Keratinocyte (primary cell): ENCODE data around the gene ANAPC5. TPM values are rescaled to one million over a fixed set of nuclear protein-coding genes. Genes with fewer than 3 reads are reported as not detected.

Experiments
- DNase-seq: peaks from one replicate; pipeline ENCODE4 v3.0.0-alpha.2; 2011; ENCODE audit warnings: low read depth, missing footprints, low spot score
- FAIRE-seq: peaks from 2 replicates; lab custom pipeline; 2011; peaks lifted over from hg19 to GRCh38; lab: Jason Lieb, UNC
- H2AFZ ChIP-seq: 2 replicates; pipeline ENCODE4 v1.6.0; 2012; ENCODE audit warnings: low read length, control low read depth, inconsistent platforms; ENCODE audit not compliant: control insufficient read depth
- H3K27ac ChIP-seq: 2 replicates; pipeline ENCODE4 v1.5.1; 2011; ENCODE audit warnings: low read length; ENCODE audit not compliant: control insufficient read depth, insufficient read depth
- H3K27me3 ChIP-seq: 3 replicates; pipeline ENCODE4 v1.6.0; 2011; ENCODE audit warnings: low read length; ENCODE audit not compliant: control insufficient read depth, insufficient read depth; ENCODE audit errors: extremely low read depth
- H3K36me3 ChIP-seq, 2 experiments: 2 replicates in 1 of 2; 3 replicates in 1 of 2; pipeline ENCODE4 v1.5.1; 2011; ENCODE audit warnings: low read length in 2 of 2, mild to moderate bottlenecking in 1 of 2; ENCODE audit not compliant: control insufficient read depth in 2 of 2, insufficient read depth in 2 of 2; ENCODE audit errors: extremely low read depth in 1 of 2
- H3K4me1 ChIP-seq: 3 replicates; pipeline ENCODE4 v1.5.1; 2011; ENCODE audit warnings: low read length; ENCODE audit not compliant: control insufficient read depth, insufficient read depth; ENCODE audit errors: extremely low read depth
- H3K4me2 ChIP-seq: 3 replicates; pipeline ENCODE4 v1.6.0; 2011; ENCODE audit warnings: low read depth, low read length; ENCODE audit not compliant: control insufficient read depth, insufficient read depth; ENCODE audit errors: extremely low read depth
- H3K4me3 ChIP-seq, 3 experiments: fragments of 200-600 bp in 1 of 3; sonication (generic) in 1 of 3; 2 replicates in 2 of 3; 3 replicates in 1 of 3; pipeline ENCODE4 v1.5.1; 2011 to 2016; ENCODE audit warnings: low read length in 3 of 3, mild to moderate bottlenecking in 3 of 3, control low read depth in 2 of 3, inconsistent platforms in 1 of 3, low read depth in 1 of 3, mixed read lengths in 1 of 3, mixed run types in 1 of 3, moderate library complexity in 1 of 3; ENCODE audit not compliant: control insufficient read depth in 2 of 3, insufficient read depth in 2 of 3; ENCODE audit errors: extremely low read depth in 1 of 3
- H3K79me2 ChIP-seq: 2 replicates; pipeline ENCODE4 v1.6.0; 2012; ENCODE audit warnings: low read length; ENCODE audit not compliant: control insufficient read depth, insufficient read depth
- H3K9ac ChIP-seq: 3 replicates; pipeline ENCODE4 v1.6.0; 2011; ENCODE audit warnings: low read length; ENCODE audit not compliant: control insufficient read depth, insufficient read depth; ENCODE audit errors: extremely low read depth
- H3K9me1 ChIP-seq: 3 replicates; pipeline ENCODE4 v1.6.0; 2011; ENCODE audit warnings: low read length; ENCODE audit not compliant: control insufficient read depth, insufficient read depth; ENCODE audit errors: extremely low read depth
- H3K9me3 ChIP-seq: 2 replicates; pipeline ENCODE4 v1.5.1; 2012; ENCODE audit warnings: low read depth, low read length; ENCODE audit not compliant: control insufficient read depth
- H4K20me1 ChIP-seq: 3 replicates; pipeline ENCODE4 v1.6.0; 2011; ENCODE audit warnings: low read length; ENCODE audit not compliant: control insufficient read depth, insufficient read depth; ENCODE audit errors: extremely low read depth
- EZH2 ChIP-seq: IDR thresholded peaks from one replicate; pipeline ENCODE4 v1.6.1; 2012; ENCODE audit warnings: inconsistent platforms, mild to moderate bottlenecking, low read length, moderate library complexity
- dilution Hi-C: fragments of 300-500 bp; cut with MboI; formaldehyde crosslinking; loops from one replicate; pipeline ENCODE4 v1.7.0; 2020; ENCODE audit warnings: low sequenced_read_pairs; ENCODE audit not compliant: extremely low pct_ligation_motif_present
- polyA plus RNA-seq, 5 experiments: library from polyadenylated mRNA; depleted of rRNA in 3 of 5; stranded (reverse) in 3 of 5; stranded (forward) in 1 of 5; unstranded in 1 of 5; fragments of >200 nt; gene quantifications; 1 replicate in 1 of 5; 2 replicates in 3 of 5; 3 replicates in 1 of 5; pipeline versions ENCODE4 v1.2.1 to v1.2.3, GENCODE V29; 2011 to 2012; ENCODE audit warnings: missing spikeins in 2 of 5, low read depth in 1 of 5, low replicate concordance in 1 of 5
- TF ChIP-seq, protein P1 (sequence below), 3 experiments: IDR thresholded peaks in 1 of 3; conservative IDR thresholded peaks in 1 of 3; optimal IDR thresholded peaks in 1 of 3; 2 replicates in 2 of 3; 3 replicates in 1 of 3; pipeline versions ENCODE3 to v1.5.1; 2011; ENCODE audit warnings: low read length in 3 of 3, mild to moderate bottlenecking in 3 of 3, moderate library complexity in 2 of 3, control low read depth in 1 of 3, inconsistent platforms in 1 of 3; ENCODE audit not compliant: insufficient read depth in 2 of 3; ENCODE audit errors: extremely low read depth in 1 of 3

Gene ANAPC5
- polyA plus RNA-seq, 1 donor (not counting 4 experiments of a cell fraction or from before 2014, with no cell fraction given) = 115 TPM

DNA sequence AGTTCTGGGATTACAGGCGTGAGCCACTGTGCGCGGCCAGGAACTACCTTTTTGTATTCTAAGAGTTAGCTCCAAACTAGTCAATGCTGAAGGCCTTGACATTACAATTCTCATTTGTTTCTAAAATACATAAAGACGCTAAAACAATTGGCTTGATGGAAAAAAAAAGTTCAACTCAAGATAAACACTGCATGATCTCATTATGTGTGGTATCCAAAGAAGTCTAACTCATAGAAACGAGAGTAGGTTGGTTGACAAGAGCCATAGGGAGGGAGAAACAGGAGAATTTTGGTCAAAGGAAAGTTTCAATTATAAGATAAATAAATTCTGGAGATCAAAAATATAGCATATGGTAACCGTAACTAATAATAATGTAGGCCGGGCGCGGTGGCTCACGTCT, 27.7 kb upstream of the ANAPC5 start:
- H3K27ac ChIP-seq = no peak overlapping the region
- no peak for TF ChIP-seq EZH2
- TF ChIP-seq, protein P1, sequence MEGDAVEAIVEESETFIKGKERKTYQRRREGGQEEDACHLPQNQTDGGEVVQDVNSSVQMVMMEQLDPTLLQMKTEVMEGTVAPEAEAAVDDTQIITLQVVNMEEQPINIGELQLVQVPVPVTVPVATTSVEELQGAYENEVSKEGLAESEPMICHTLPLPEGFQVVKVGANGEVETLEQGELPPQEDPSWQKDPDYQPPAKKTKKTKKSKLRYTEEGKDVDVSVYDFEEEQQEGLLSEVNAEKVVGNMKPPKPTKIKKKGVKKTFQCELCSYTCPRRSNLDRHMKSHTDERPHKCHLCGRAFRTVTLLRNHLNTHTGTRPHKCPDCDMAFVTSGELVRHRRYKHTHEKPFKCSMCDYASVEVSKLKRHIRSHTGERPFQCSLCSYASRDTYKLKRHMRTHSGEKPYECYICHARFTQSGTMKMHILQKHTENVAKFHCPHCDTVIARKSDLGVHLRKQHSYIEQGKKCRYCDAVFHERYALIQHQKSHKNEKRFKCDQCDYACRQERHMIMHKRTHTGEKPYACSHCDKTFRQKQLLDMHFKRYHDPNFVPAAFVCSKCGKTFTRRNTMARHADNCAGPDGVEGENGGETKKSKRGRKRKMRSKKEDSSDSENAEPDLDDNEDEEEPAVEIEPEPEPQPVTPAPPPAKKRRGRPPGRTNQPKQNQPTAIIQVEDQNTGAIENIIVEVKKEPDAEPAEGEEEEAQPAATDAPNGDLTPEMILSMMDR (optimal IDR thresholded peaks at IDR 0.05 in 1 of 3, IDR thresholded peaks at IDR 0.05 in 1 of 3, conservative IDR thresholded peaks at IDR 0.05 in 1 of 3; ENCODE audit: extremely low read depth in 1 of 3, insufficient read depth in 2 of 3, low read length in 3 of 3) = no peak
- dilution Hi-C loops = no loop called here

DNA sequence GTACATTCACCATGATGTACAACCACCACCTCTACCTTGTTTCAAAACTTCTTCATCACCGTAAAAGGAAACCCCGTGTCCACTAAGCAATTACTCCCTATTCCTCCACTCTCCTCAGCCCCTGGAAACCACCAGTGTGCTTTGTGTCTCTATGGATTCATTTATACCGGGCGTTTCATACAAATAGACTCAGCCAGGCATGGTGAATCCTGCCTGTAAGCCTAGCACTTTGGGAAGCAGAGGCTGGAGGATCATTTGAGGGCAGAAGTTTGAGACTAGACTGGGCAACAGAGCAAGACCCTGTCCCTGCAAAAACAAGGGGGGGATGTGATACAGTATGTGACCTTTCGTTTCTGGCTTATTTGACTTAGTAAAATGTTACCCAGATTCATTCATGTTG, 26.5 kb upstream of the ANAPC5 start:
- H3K27me3 ChIP-seq = no peaks in the 10 kb centered on the region
- no peak for FAIRE-seq
- TF ChIP-seq EZH2 = no peak
- TF ChIP-seq, protein P1 (optimal IDR thresholded peaks at IDR 0.05 in 1 of 3, IDR thresholded peaks at IDR 0.05 in 1 of 3, conservative IDR thresholded peaks at IDR 0.05 in 1 of 3; ENCODE audit: extremely low read depth in 1 of 3, insufficient read depth in 2 of 3, low read length in 3 of 3) = no peak

More for the DNA sequence above, 27.7 kb upstream of the ANAPC5 start:
- no peaks in the 10 kb centered on the region for H3K4me1 ChIP-seq
- H3K36me3 ChIP-seq = no peaks in the 10 kb centered on the region
- H3K27me3 ChIP-seq = no peaks in the 10 kb centered on the region
- H4K20me1 ChIP-seq = no peaks in the 10 kb centered on the region
- DNase-seq = no peak
- H3K9me3 ChIP-seq = no peaks in the 10 kb centered on the region
- H3K9me1 ChIP-seq = no peaks in the 10 kb centered on the region
- H2AFZ ChIP-seq = no peak overlapping the region
- H3K4me3 ChIP-seq = no peak overlapping the region
- no peaks in the 10 kb centered on the region for H3K79me2 ChIP-seq
- no peak overlapping the region for H3K4me2 ChIP-seq
- H3K9ac ChIP-seq = no peak overlapping the region
- no peak for FAIRE-seq

More for the DNA sequence above, 26.5 kb upstream of the ANAPC5 start:
- dilution Hi-C loops = no loop called here
- Histone ChIP-seq H3K9ac (no peak overlapping the region), H3K9me1 (no peaks in the 10 kb centered on the region), H2AFZ (no peak overlapping the region), H4K20me1 (no peaks in the 10 kb centered on the region), H3K27ac (no peak overlapping the region), H3K4me2 (no peak overlapping the region), H3K36me3 (no peaks in the 10 kb centered on the region), H3K4me1 (no peaks in the 10 kb centered on the region), H3K9me3 (no peaks in the 10 kb centered on the region), H3K79me2 (no peaks in the 10 kb centered on the region), H3K4me3 (no peak overlapping the region)
- DNase-seq = no peak
